Naive B cell (primary cell): ENCODE measurements around the gene YPEL2. TPM values are rescaled to one million over a fixed set of nuclear protein-coding genes. Genes with fewer than 3 reads are reported as not detected.
"Not testable (repeated sequence)": the region's sequence is repeated elsewhere in the genome, so short reads cannot be mapped to it uniquely, and the experiment has no call there.

Experiments
- ATAC-seq, 2 donors: fragments of 150-1000 bp; cut with Tn5 transposase; 2 replicates each; pipeline ENCODE4 v1.10.0; 2021; ENCODE audit warnings: low read depth in 2 of 2, mild to moderate bottlenecking in 2 of 2, moderate library complexity in 2 of 2
- DNase-seq: peaks from one replicate; pipeline ENCODE4 v3.0.0; 2022
- H3K27ac Mint-ChIP-seq, 6 donors: one replicate each; pipeline ENCODE4 v1.8.0; 2020 to 2022; ENCODE audit warnings: mild to moderate bottlenecking in 6 of 6, mixed read lengths in 6 of 6, moderate library complexity in 5 of 6, inconsistent platforms in 2 of 6
- H3K27me3 Mint-ChIP-seq, 3 donors: one replicate each; pipeline ENCODE4 v1.8.0; 2021 to 2022; ENCODE audit warnings: mixed read lengths in 3 of 3, mild to moderate bottlenecking in 1 of 3
- H3K36me3 Mint-ChIP-seq, 2 donors: one replicate each; pipeline ENCODE4 v1.8.0; 2020 to 2022; ENCODE audit warnings: mixed read lengths in 2 of 2, inconsistent platforms in 1 of 2, mild to moderate bottlenecking in 1 of 2
- H3K4me1 Mint-ChIP-seq, 3 donors: one replicate each; pipeline ENCODE4 v1.8.0; 2020 to 2022; ENCODE audit warnings: mixed read lengths in 3 of 3, inconsistent platforms in 1 of 3, mild to moderate bottlenecking in 1 of 3, moderate library complexity in 1 of 3
- H3K4me3 Mint-ChIP-seq, 8 donors: one replicate each; pipeline ENCODE4 v1.8.0; 2020 to 2022; ENCODE audit warnings: mild to moderate bottlenecking in 8 of 8, mixed read lengths in 8 of 8, moderate library complexity in 8 of 8, inconsistent platforms in 2 of 8
- H3K9me3 Mint-ChIP-seq, 7 donors: one replicate each; pipeline ENCODE4 v1.8.0; 2020 to 2022; ENCODE audit warnings: mixed read lengths in 7 of 7, mild to moderate bottlenecking in 5 of 7, inconsistent platforms in 2 of 7, moderate library complexity in 1 of 7
- polyA plus RNA-seq, 6 donors: library from polyadenylated mRNA; unstranded; fragments of 300-500 nt; fragmentation: Illumina TruSeq; gene quantifications; one replicate each; pipeline ENCODE4 v1.2.3, GENCODE V29; 2021; ENCODE audit warnings: low read depth in 6 of 6

YPEL2 gene
- polyA plus RNA-seq = 10 to 100 TPM; 18.8 to 42.5 (median 32.3) TPM

- H3K4me1 Mint-ChIP-seq = peaks cover 57 to 72% (median 66%) of the 10 kb centered on the region in 3 donors
- H3K9me3 Mint-ChIP-seq = no peaks in the 10 kb centered on the region
- H3K4me3 Mint-ChIP-seq = peak within 1 kb of the TSS; percentile 89 to 98 (median 95)
- H3K36me3 Mint-ChIP-seq = no peaks in the 10 kb centered on the region
- peak; percentile 92 for DNase-seq
- peak; percentile 93 for ATAC-seq
- peak within 1 kb of the TSS; percentile 77 to 96 (median 90) for H3K27ac Mint-ChIP-seq
- H3K27me3 Mint-ChIP-seq = no peaks in the 10 kb centered on the region
These were observed at the start of gene YPEL2 for GRCh38 chr17:59331129-59331928. TSS of gene YPEL2 (plus strand) at chr17:59331655. CDS start at chr17:59353410, 21,755 bp downstream.

- Mint-ChIP-seq H3K4me3 (no peak overlapping the region), H3K36me3 (no peaks in the 10 kb centered on the region), H3K27me3 (no peaks in the 10 kb centered on the region), H3K27ac (peak overlapping the region in 1 of 6 donors; percentile 12), H3K4me1 (peaks cover 0 to 8% (median 0%) of the 10 kb centered on the region in 3 donors), H3K9me3 (no peaks in the 10 kb centered on the region)
- DNase-seq (no peak), ATAC-seq (no peak)
These were observed 47.1 kb upstream of the YPEL2 start for GRCh38 chr17:59284317-59284716.

- Mint-ChIP-seq H3K27me3 (no peaks in the 10 kb centered on the region), H3K4me3 (no peak overlapping the region), H3K36me3 (no peaks in the 10 kb centered on the region), H3K27ac (peak overlapping the region in 2 of 6 donors; percentile 7 to 12), H3K9me3 (no peaks in the 10 kb centered on the region), H3K4me1 (peaks cover 7 to 21% (median 15%) of the 10 kb centered on the region in 3 donors)
- ATAC-seq (peak in 1 of 2 donors; percentile 60), DNase-seq (no peak)
These were observed 44.0 kb upstream of the YPEL2 start for GRCh38 chr17:59287452-59287851.

- peaks cover 7 to 21% (median 15%) of the 10 kb centered on the region in 3 donors for H3K4me1 Mint-ChIP-seq
- ATAC-seq = no peak
- H3K36me3 Mint-ChIP-seq = no peaks in the 10 kb centered on the region
- H3K27me3 Mint-ChIP-seq = no peaks in the 10 kb centered on the region
- DNase-seq = no peak
- no peaks in the 10 kb centered on the region for H3K9me3 Mint-ChIP-seq
- peak overlapping the region in 1 of 8 donors; percentile 20 for H3K4me3 Mint-ChIP-seq
- no peak overlapping the region for H3K27ac Mint-ChIP-seq
These were observed 43.6 kb upstream of the YPEL2 start for GRCh38 chr17:59287891-59288290.

GRCh38 chr17:59289981-59290301, 41.5 kb upstream of the YPEL2 start:
- H3K9me3 Mint-ChIP-seq = no peaks in the 10 kb centered on the region
- peaks cover 7 to 21% (median 15%) of the 10 kb centered on the region in 3 donors for H3K4me1 Mint-ChIP-seq
- no peaks in the 10 kb centered on the region for H3K36me3 Mint-ChIP-seq
- no peaks in the 10 kb centered on the region for H3K27me3 Mint-ChIP-seq
- no peak overlapping the region for H3K27ac Mint-ChIP-seq
- ATAC-seq (no peak), DNase-seq (no peak)
- peak overlapping the region in 3 of 8 donors; percentile 5 to 59 (median 52) for H3K4me3 Mint-ChIP-seq

- Mint-ChIP-seq H3K27ac (peak overlapping the region in 1 of 6 donors; percentile 88), H3K4me3 (peak overlapping the region in 5 of 8 donors; percentile 5 to 59 (median 43)), H3K4me1 (peaks cover 7 to 21% (median 15%) of the 10 kb centered on the region in 3 donors)
- H3K27me3 Mint-ChIP-seq, H3K36me3 Mint-ChIP-seq, H3K9me3 Mint-ChIP-seq, ATAC-seq, DNase-seq: not testable (repeated sequence)
These were observed 41.0 kb upstream of the YPEL2 start for GRCh38 chr17:59290302-59290998.

GRCh38 chr17:59292174-59292523, 39.3 kb upstream of the YPEL2 start:
- H3K9me3 Mint-ChIP-seq = no peaks in the 10 kb centered on the region
- no peaks in the 10 kb centered on the region for H3K27me3 Mint-ChIP-seq
- H3K4me1 Mint-ChIP-seq = peaks cover 7 to 21% (median 15%) of the 10 kb centered on the region in 3 donors
- H3K27ac Mint-ChIP-seq = no peak overlapping the region
- ATAC-seq (no peak), DNase-seq (no peak)
- no peaks in the 10 kb centered on the region for H3K36me3 Mint-ChIP-seq
- H3K4me3 Mint-ChIP-seq = no peak overlapping the region

GRCh38 chr17:59296190-59296589, 35.3 kb upstream of the YPEL2 start:
- ATAC-seq = no peak
- H3K27me3 Mint-ChIP-seq = no peaks in the 10 kb centered on the region
- H3K9me3 Mint-ChIP-seq = peaks cover 0 to 3% (median 0%) of the 10 kb centered on the region in 7 donors
- no peak overlapping the region for H3K27ac Mint-ChIP-seq
- no peak for DNase-seq
- peaks cover 6 to 8% (median 7%) of the 10 kb centered on the region in 3 donors for H3K4me1 Mint-ChIP-seq
- no peak overlapping the region for H3K4me3 Mint-ChIP-seq
- H3K36me3 Mint-ChIP-seq = no peaks in the 10 kb centered on the region

GRCh38 chr17:59298521-59298920, 32.9 kb upstream of the YPEL2 start:
- H3K36me3 Mint-ChIP-seq = no peaks in the 10 kb centered on the region
- ATAC-seq (no peak), DNase-seq (no peak)
- no peak overlapping the region for H3K4me3 Mint-ChIP-seq
- H3K27me3 Mint-ChIP-seq = no peaks in the 10 kb centered on the region
- H3K27ac Mint-ChIP-seq = no peak overlapping the region
- peaks cover 6 to 11% (median 7%) of the 10 kb centered on the region in 3 donors for H3K4me1 Mint-ChIP-seq
- peaks cover 0 to 3% (median 0%) of the 10 kb centered on the region in 7 donors for H3K9me3 Mint-ChIP-seq

GRCh38 chr17:59299400-59300092, 31.9 kb upstream of the YPEL2 start:
- DNase-seq (no peak), ATAC-seq (no peak)
- peaks cover 0 to 7% (median 3%) of the 10 kb centered on the region in 7 donors for H3K9me3 Mint-ChIP-seq
- H3K4me3 Mint-ChIP-seq = no peak overlapping the region
- no peaks in the 10 kb centered on the region for H3K27me3 Mint-ChIP-seq
- no peaks in the 10 kb centered on the region for H3K36me3 Mint-ChIP-seq
- peaks cover 6 to 11% (median 7%) of the 10 kb centered on the region in 3 donors for H3K4me1 Mint-ChIP-seq
- H3K27ac Mint-ChIP-seq = no peak overlapping the region

- ATAC-seq = peak; percentile 81 to 94
- Mint-ChIP-seq H3K9me3 (peaks cover 0 to 7% (median 3%) of the 10 kb centered on the region in 7 donors), H3K27me3 (peaks cover 0 to 8% (median 6%) of the 10 kb centered on the region in 3 donors)
These were observed 30.5 kb upstream of the YPEL2 start for GRCh38 chr17:59300941-59301340.

GRCh38 chr17:59304811-59305210, 26.6 kb upstream of the YPEL2 start:
- no peaks in the 10 kb centered on the region for H3K36me3 Mint-ChIP-seq
- H3K4me3 Mint-ChIP-seq = no peak overlapping the region
- DNase-seq (no peak), ATAC-seq (no peak)
- H3K27me3 Mint-ChIP-seq = peaks cover 0 to 8% (median 6%) of the 10 kb centered on the region in 3 donors
- peaks cover 6 to 11% (median 7%) of the 10 kb centered on the region in 3 donors for H3K4me1 Mint-ChIP-seq
- peaks cover 0 to 7% (median 3%) of the 10 kb centered on the region in 7 donors for H3K9me3 Mint-ChIP-seq
- H3K27ac Mint-ChIP-seq = no peak overlapping the region

More at GRCh38 chr17:59300941-59301340, 30.5 kb upstream of the YPEL2 start:
- Mint-ChIP-seq H3K36me3 (no peaks in the 10 kb centered on the region), H3K4me1 (peaks cover 6 to 11% (median 7%) of the 10 kb centered on the region in 3 donors), H3K27ac (peak overlapping the region in 2 of 6 donors; percentile 11 to 92), H3K4me3 (no peak overlapping the region)
- peak; percentile 30 for DNase-seq

GRCh38 chr17:59310263-59310920, 21.1 kb upstream of the YPEL2 start:
- Mint-ChIP-seq H3K36me3 (no peaks in the 10 kb centered on the region), H3K27ac (no peak overlapping the region)

More at GRCh38 chr17:59310263-59310920, 21.1 kb upstream of the YPEL2 start:
- ATAC-seq = no peak
- Mint-ChIP-seq H3K4me1 (peaks cover 0 to 6% (median 0%) of the 10 kb centered on the region in 3 donors), H3K27me3 (peaks cover 0 to under 1% (median 0%) of the 10 kb centered on the region in 3 donors), H3K4me3 (no peak overlapping the region), H3K9me3 (no peaks in the 10 kb centered on the region)
- DNase-seq = no peak
